Effector memory CD8-positive, alpha-beta T cell (primary cell): ENCODE results near the gene CACNB4.
"Not testable (repeated sequence)": the region's sequence is repeated elsewhere in the genome, so short reads cannot be mapped to it uniquely, and the experiment has no call there.

ENCODE experiments used
- ATAC-seq: fragments of 150-1000 bp; cut with Tn5 transposase; replicated peaks from 2 replicates; pipeline ENCODE4 v1.10.0; 2021; ENCODE audit warnings: mild to moderate bottlenecking, moderate library complexity
- DNase-seq, 3 experiments: peaks; one replicate each; pipeline ENCODE4 v3.0.0; 2021
- H3K27ac Mint-ChIP-seq, 2 donors: one replicate each; pipeline ENCODE4 v1.8.0; 2022; ENCODE audit warnings: mild to moderate bottlenecking in 2 of 2, mixed read lengths in 2 of 2, moderate library complexity in 2 of 2
- H3K27me3 Mint-ChIP-seq, 2 donors: one replicate each; pipeline ENCODE4 v1.8.0; 2022; ENCODE audit warnings: mixed read lengths in 2 of 2
- H3K36me3 Mint-ChIP-seq: one replicate; pipeline ENCODE4 v1.8.0; 2022; ENCODE audit warnings: mild to moderate bottlenecking, moderate library complexity, mixed read lengths; ENCODE audit not compliant: insufficient read depth
- H3K4me1 Mint-ChIP-seq, 2 donors: one replicate each; pipeline ENCODE4 v1.8.0; 2022; ENCODE audit warnings: low read depth in 2 of 2, mixed read lengths in 2 of 2
- H3K4me3 Mint-ChIP-seq, 2 donors: one replicate each; pipeline ENCODE4 v1.8.0; 2022; ENCODE audit warnings: mild to moderate bottlenecking in 2 of 2, mixed read lengths in 2 of 2, moderate library complexity in 2 of 2
- H3K9me3 Mint-ChIP-seq, 2 donors: one replicate each; pipeline ENCODE4 v1.8.0; 2022; ENCODE audit warnings: mixed read lengths in 2 of 2

Gene CACNB4

GRCh38 chr2:152099367-152100050 lies 665 bp upstream of the CACNB4 start:
- Mint-ChIP-seq H3K9me3 (no peaks in the 10 kb centered on the region), H3K4me3 (peak overlapping the region; percentile 74 to 84), H3K27me3 (peaks cover 37 to 39% of the 10 kb centered on the region in 2 donors), H3K4me1 (peaks cover 13 to 15% of the 10 kb centered on the region in 2 donors), H3K27ac (no peak overlapping the region), H3K36me3 (peaks cover 2% of the 10 kb centered on the region)
- ATAC-seq: no peak
- DNase-seq: no peak

- Mint-ChIP-seq H3K9me3 (no peaks in the 10 kb centered on the region), H3K36me3 (peaks cover 2% of the 10 kb centered on the region), H3K27me3 (peaks cover 45 to 48% of the 10 kb centered on the region in 2 donors), H3K4me3 (peak overlapping the region; percentile 74 to 84), H3K4me1 (peaks cover 13 to 15% of the 10 kb centered on the region in 2 donors), H3K27ac (peak overlapping the region; percentile 15 to 31)
- ATAC-seq (peak; percentile 35), DNase-seq (no peak)
Measured at GRCh38 chr2:152097801-152098495, 896 bp downstream of the CACNB4 start.

GRCh38 chr2:152097290-152097800 lies 1.5 kb downstream of the CACNB4 start:
- no peak for ATAC-seq
- peaks cover 45 to 48% of the 10 kb centered on the region in 2 donors for H3K27me3 Mint-ChIP-seq
- H3K4me1 Mint-ChIP-seq: peaks cover 13 to 15% of the 10 kb centered on the region in 2 donors
- H3K9me3 Mint-ChIP-seq: no peaks in the 10 kb centered on the region
- no peak for DNase-seq
- H3K4me3 Mint-ChIP-seq: peak overlapping the region; percentile 74 to 84
- peaks cover 2% of the 10 kb centered on the region for H3K36me3 Mint-ChIP-seq
- H3K27ac Mint-ChIP-seq: peak overlapping the region in 1 of 2 donors; percentile 15

- Mint-ChIP-seq H3K27me3 (peaks cover 39 to 41% of the 10 kb centered on the region in 2 donors), H3K36me3 (peaks cover 2% of the 10 kb centered on the region)
- ATAC-seq: no peak
Measured at GRCh38 chr2:152095146-152095545, 3.7 kb downstream of the CACNB4 start.

GRCh38 chr2:152094014-152094413 lies 4.8 kb downstream of the CACNB4 start:
- H3K36me3 Mint-ChIP-seq: peaks cover 2% of the 10 kb centered on the region
- peaks cover 28 to 37% of the 10 kb centered on the region in 2 donors for H3K27me3 Mint-ChIP-seq
- H3K4me3 Mint-ChIP-seq: no peak overlapping the region
- no peak for ATAC-seq
- H3K27ac Mint-ChIP-seq: no peak overlapping the region
- DNase-seq: no peak
- peaks cover 8% of the 10 kb centered on the region in 2 donors for H3K4me1 Mint-ChIP-seq
- H3K9me3 Mint-ChIP-seq: no peaks in the 10 kb centered on the region

More at GRCh38 chr2:152095146-152095545, 3.7 kb downstream of the CACNB4 start:
- DNase-seq: no peak
- no peak overlapping the region for H3K4me3 Mint-ChIP-seq
- no peaks in the 10 kb centered on the region for H3K9me3 Mint-ChIP-seq
- H3K4me1 Mint-ChIP-seq: peaks cover 13 to 15% of the 10 kb centered on the region in 2 donors
- no peak overlapping the region for H3K27ac Mint-ChIP-seq

- peaks cover 8% of the 10 kb centered on the region in 2 donors for H3K4me1 Mint-ChIP-seq
- H3K27ac Mint-ChIP-seq: no peak overlapping the region
- H3K36me3 Mint-ChIP-seq: peaks cover 2% of the 10 kb centered on the region
- peaks cover 27 to 33% of the 10 kb centered on the region in 2 donors for H3K27me3 Mint-ChIP-seq
- DNase-seq (no peak), ATAC-seq (no peak)
- H3K4me3 Mint-ChIP-seq: no peak overlapping the region
- H3K9me3 Mint-ChIP-seq: no peaks in the 10 kb centered on the region
Measured at GRCh38 chr2:152093464-152093863, 5.4 kb downstream of the CACNB4 start.

GRCh38 chr2:152092095-152092494 lies 6.7 kb downstream of the CACNB4 start:
- no peak for DNase-seq
- Mint-ChIP-seq H3K9me3 (no peaks in the 10 kb centered on the region), H3K27me3 (peaks cover 17 to 20% of the 10 kb centered on the region in 2 donors), H3K4me3 (no peak overlapping the region), H3K4me1 (no peaks in the 10 kb centered on the region), H3K27ac (no peak overlapping the region), H3K36me3 (no peaks in the 10 kb centered on the region)
- ATAC-seq: no peak

- not testable (repeated sequence) for H3K9me3 Mint-ChIP-seq
Measured at GRCh38 chr2:152090726-152091125, 8.1 kb downstream of the CACNB4 start.

GRCh38 chr2:152089238-152089637 lies 9.6 kb downstream of the CACNB4 start:
- no peaks in the 10 kb centered on the region for H3K36me3 Mint-ChIP-seq
- H3K27me3 Mint-ChIP-seq: peaks cover 6 to 17% of the 10 kb centered on the region in 2 donors
- DNase-seq (no peak), ATAC-seq (no peak)
- H3K27ac Mint-ChIP-seq: no peak overlapping the region
- no peaks in the 10 kb centered on the region for H3K9me3 Mint-ChIP-seq
- H3K4me3 Mint-ChIP-seq: no peak overlapping the region
- H3K4me1 Mint-ChIP-seq: no peaks in the 10 kb centered on the region

More at GRCh38 chr2:152090726-152091125, 8.1 kb downstream of the CACNB4 start:
- not testable (repeated sequence) for H3K36me3 Mint-ChIP-seq, H3K27ac Mint-ChIP-seq, H3K4me3 Mint-ChIP-seq, DNase-seq, H3K4me1 Mint-ChIP-seq, ATAC-seq
- peaks cover 14 to 18% of the 10 kb centered on the region in 2 donors for H3K27me3 Mint-ChIP-seq

- Mint-ChIP-seq H3K36me3 (no peaks in the 10 kb centered on the region), H3K27ac (no peak overlapping the region), H3K4me3 (no peak overlapping the region), H3K27me3 (peaks cover 0 to 9% of the 10 kb centered on the region in 2 donors), H3K9me3 (no peaks in the 10 kb centered on the region), H3K4me1 (no peaks in the 10 kb centered on the region)
- no peak for ATAC-seq
- DNase-seq: no peak
Measured at GRCh38 chr2:152088006-152088405, 10.8 kb downstream of the CACNB4 start.

GRCh38 chr2:152086231-152086630 lies 12.6 kb downstream of the CACNB4 start:
- no peaks in the 10 kb centered on the region for H3K36me3 Mint-ChIP-seq
- H3K4me1 Mint-ChIP-seq: no peaks in the 10 kb centered on the region
- H3K27me3 Mint-ChIP-seq: peaks cover 0 to 9% of the 10 kb centered on the region in 2 donors
- no peaks in the 10 kb centered on the region for H3K9me3 Mint-ChIP-seq
- no peak overlapping the region for H3K27ac Mint-ChIP-seq
- no peak for DNase-seq
- ATAC-seq: no peak
- H3K4me3 Mint-ChIP-seq: no peak overlapping the region

GRCh38 chr2:152084076-152084475 lies 14.8 kb downstream of the CACNB4 start:
- Mint-ChIP-seq H3K4me1 (no peaks in the 10 kb centered on the region), H3K9me3 (no peaks in the 10 kb centered on the region), H3K27ac (no peak overlapping the region), H3K4me3 (no peak overlapping the region), H3K36me3 (no peaks in the 10 kb centered on the region), H3K27me3 (peaks cover 0 to 3% of the 10 kb centered on the region in 2 donors)
- ATAC-seq (no peak), DNase-seq (no peak)

GRCh38 chr2:152083202-152083875 lies 15.5 kb downstream of the CACNB4 start:
- H3K27ac Mint-ChIP-seq: no peak overlapping the region
- no peaks in the 10 kb centered on the region for H3K27me3 Mint-ChIP-seq
- H3K36me3 Mint-ChIP-seq: no peaks in the 10 kb centered on the region
- no peak overlapping the region for H3K4me3 Mint-ChIP-seq
- DNase-seq (no peak), ATAC-seq (no peak)
- no peaks in the 10 kb centered on the region for H3K4me1 Mint-ChIP-seq
- no peaks in the 10 kb centered on the region for H3K9me3 Mint-ChIP-seq
